Endothelial cell of umbilical vein (primary cell): ENCODE data around the gene EGLN1. TPM values are rescaled to one million over a fixed set of nuclear protein-coding genes. Genes with fewer than 3 reads are reported as not detected.

Experiments
- BruUV-seq: library from RNA; stranded (reverse); fragments of 400-500 nt; replicated peaks from 2 replicates; lab custom pipeline; 2021; lab: Mats Ljungman, UMichigan
- CTCF ChIA-PET: fragments of 300-600, 350-600 bp; sonication (Branson Sonifier 250); formaldehyde crosslinking; loops from one replicate; lab custom pipeline; 2021; ENCODE audit warnings: antibody characterized with exemption, inconsistent platforms; lab: Charles Lee
- POLR2A ChIA-PET: fragments of 300-600, 350-600 bp; sonication (Branson Sonifier 250); formaldehyde crosslinking; loops from one replicate; lab custom pipeline; 2021; ENCODE audit warnings: antibody characterized with exemption, inconsistent platforms; lab: Charles Lee
- DNase-seq: peaks from one replicate; pipeline ENCODE4 v3.0.0-alpha.2; 2011; ENCODE audit warnings: low read depth, low spot score
- FAIRE-seq: peaks from 2 replicates; lab custom pipeline; 2011; peaks lifted over from hg19 to GRCh38; lab: Jason Lieb, UNC
- H2AFZ ChIP-seq: 2 replicates; pipeline ENCODE4 v1.6.0; 2012; ENCODE audit warnings: low read depth, low read length, control low read depth, inconsistent platforms
- H3K27ac ChIP-seq: 2 replicates; pipeline ENCODE4 v1.5.1; 2011; ENCODE audit warnings: low read depth, mild to moderate bottlenecking, control low read depth, low read length, moderate library complexity; ENCODE audit not compliant: insufficient read depth
- H3K27me3 ChIP-seq, 2 experiments: 2 replicates each; pipeline versions ENCODE4 v1.6.0 to v1.6.1; 2011; ENCODE audit warnings: low read length in 2 of 2, mixed read lengths in 1 of 2; ENCODE audit not compliant: control insufficient read depth in 2 of 2, insufficient read depth in 2 of 2
- H3K36me3 ChIP-seq, 2 experiments: 2 replicates in 1 of 2; 3 replicates in 1 of 2; pipeline ENCODE4 v1.5.1; 2011; ENCODE audit warnings: low read length in 2 of 2, mild to moderate bottlenecking in 1 of 2, moderate library complexity in 1 of 2; ENCODE audit not compliant: control insufficient read depth in 2 of 2, insufficient read depth in 2 of 2; ENCODE audit errors: extremely low read depth in 1 of 2
- H3K4me1 ChIP-seq: 3 replicates; pipeline ENCODE4 v1.5.1; 2011; ENCODE audit warnings: mild to moderate bottlenecking, low read length; ENCODE audit not compliant: control insufficient read depth, insufficient read depth; ENCODE audit errors: extremely low read depth
- H3K4me2 ChIP-seq: 2 replicates; pipeline ENCODE4 v1.6.1; 2011; ENCODE audit warnings: low read length, control low read depth, mixed read lengths; ENCODE audit not compliant: insufficient read depth
- H3K4me3 ChIP-seq, 3 experiments: fragments of 200-600 bp in 1 of 3; sonication (generic), shearing (Covaris generic) in 1 of 3; replicated peaks in 1 of 3; 2 replicates each; pipeline ENCODE4 v1.5.1; 2011 to 2016; ENCODE audit warnings: control low read depth in 3 of 3, low read length in 3 of 3, mild to moderate bottlenecking in 2 of 3, inconsistent platforms in 1 of 3, low read depth in 1 of 3, moderate library complexity in 1 of 3; ENCODE audit not compliant: insufficient read depth in 1 of 3
- H3K79me2 ChIP-seq: 2 replicates; pipeline ENCODE4 v1.6.0; 2012; ENCODE audit warnings: low read length, inconsistent platforms; ENCODE audit not compliant: control insufficient read depth, insufficient read depth
- H3K9ac ChIP-seq: replicated peaks from 2 replicates; pipeline ENCODE3; 2011; ENCODE audit warnings: low read length, control low read depth; ENCODE audit not compliant: insufficient read depth; ENCODE audit errors: extremely low read depth
- H3K9me1 ChIP-seq: replicated peaks from 3 replicates; pipeline ENCODE4 v1.6.0; 2011; ENCODE audit warnings: mild to moderate bottlenecking, low read length; ENCODE audit not compliant: control insufficient read depth, insufficient read depth; ENCODE audit errors: extremely low read depth
- H3K9me3 ChIP-seq: replicated peaks from 2 replicates; pipeline ENCODE4 v1.5.1; 2012; ENCODE audit warnings: low read length, inconsistent platforms; ENCODE audit not compliant: control insufficient read depth, insufficient read depth
- H4K20me1 ChIP-seq: replicated peaks from 2 replicates; pipeline ENCODE3; 2011; ENCODE audit warnings: mild to moderate bottlenecking, low read length; ENCODE audit not compliant: control insufficient read depth, insufficient read depth; ENCODE audit errors: extremely low read depth
- EZH2 ChIP-seq: IDR thresholded peaks from 2 replicates; pipeline ENCODE4 v1.6.1; 2012; ENCODE audit warnings: borderline replicate concordance, low read depth, mild to moderate bottlenecking, moderate library complexity, low read length, inconsistent platforms; ENCODE audit not compliant: severe bottlenecking
- FOS ChIP-seq: IDR thresholded peaks from 2 replicates; pipeline ENCODE4 v1.6.1; 2011; ENCODE audit warnings: mild to moderate bottlenecking, low read length, moderate library complexity, borderline replicate concordance; ENCODE audit not compliant: insufficient read depth
- GATA2 ChIP-seq: IDR thresholded peaks from 2 replicates; pipeline ENCODE4 v1.7.0; 2011; ENCODE audit warnings: low read depth, mild to moderate bottlenecking, moderate library complexity, mixed read lengths, low read length; ENCODE audit not compliant: insufficient read length, insufficient read depth
- JUN ChIP-seq: IDR thresholded peaks from 2 replicates; pipeline ENCODE4 v1.6.1; 2011; ENCODE audit warnings: borderline replicate concordance, low read depth; ENCODE audit not compliant: insufficient read length, insufficient read depth
- MAX ChIP-seq: IDR thresholded peaks from 2 replicates; pipeline ENCODE4 v1.6.1; 2011; ENCODE audit not compliant: insufficient read depth, insufficient read length
- MYC ChIP-seq: IDR thresholded peaks from one replicate; pipeline ENCODE4 v1.6.1; 2011; ENCODE audit warnings: mild to moderate bottlenecking, low read depth, low read length
- POLR2A ChIP-seq: IDR thresholded peaks from 2 replicates; pipeline ENCODE4 v1.6.1; 2012; ENCODE audit warnings: low read depth, mild to moderate bottlenecking, control low read depth, low read length
- POLR2AphosphoS5 ChIP-seq: IDR thresholded peaks from 2 replicates; pipeline ENCODE4 v1.6.1; 2012; ENCODE audit warnings: low read depth, mild to moderate bottlenecking, control low read depth, low read length, moderate library complexity; ENCODE audit not compliant: insufficient read depth
- dilution Hi-C: fragments of 300-500 bp; cut with MboI; formaldehyde crosslinking; loops from one replicate; pipeline ENCODE4 v1.15.0; 2019; ENCODE audit warnings: low sequenced_read_pairs; ENCODE audit not compliant: extremely low pct_ligation_motif_present
- intact Hi-C: fragments of 100-400 bp; cut with micrococcal nuclease; formaldehyde crosslinking; loops from one replicate; pipeline ENCODE4 v1.10.0; 2022
- polyA plus RNA-seq, 4 experiments: library from polyadenylated mRNA; depleted of rRNA in 3 of 4; stranded (reverse) in 3 of 4; unstranded in 1 of 4; fragments of >200 nt; gene quantifications; 2 replicates each; pipeline versions ENCODE4 v1.2.1 to v1.2.3, GENCODE V29; 2011 to 2012; ENCODE audit warnings: missing spikeins in 1 of 4
- total RNA-seq: library from RNA; stranded (reverse); gene quantifications from 2 replicates; pipeline ENCODE4 v1.2.3, GENCODE V29; 2021
- TF ChIP-seq, protein P1 (sequence below), 2 donors: IDR thresholded peaks; 1 replicate in 1 of 2; 2 replicates in 1 of 2; pipeline ENCODE4 v1.5.1; 2011; ENCODE audit warnings: low read length in 2 of 2, mild to moderate bottlenecking in 2 of 2, moderate library complexity in 2 of 2, control low read depth in 1 of 2, inconsistent platforms in 1 of 2, low read depth in 1 of 2; ENCODE audit not compliant: insufficient read depth in 1 of 2; ENCODE audit errors: extremely low read depth in 1 of 2

The EGLN1 gene
- total and polyA plus RNA-seq, 2 donors (not counting 3 experiments of a cell fraction or from before 2014, with no cell fraction given), result 13.7 to 38.1 TPM

DNA sequence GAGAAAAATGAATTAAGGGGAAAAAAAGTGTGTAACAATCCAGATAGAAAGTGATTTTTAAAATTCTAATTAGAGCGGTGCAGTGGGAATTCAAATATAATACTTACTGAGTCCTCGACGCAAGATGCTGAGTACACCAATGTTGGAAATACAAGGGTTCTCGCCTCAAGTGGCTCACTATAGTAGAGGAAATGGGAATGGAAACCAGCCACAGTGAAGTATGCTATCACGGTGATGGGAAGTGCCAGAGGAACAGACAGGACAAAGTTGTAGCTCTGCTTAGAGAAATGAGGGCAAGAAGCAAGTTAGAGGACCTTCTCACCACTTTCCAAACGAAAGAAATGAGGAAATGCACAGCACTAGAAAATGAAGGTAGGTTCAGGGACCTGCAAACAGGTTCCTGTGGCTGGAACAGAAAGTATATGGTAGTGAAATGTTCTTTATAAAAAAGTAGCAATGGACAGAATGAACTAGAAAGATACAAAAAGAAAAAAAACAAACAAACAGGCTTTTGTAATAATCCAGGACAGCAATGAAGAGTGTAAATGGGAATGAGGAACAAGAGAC, 13.5 kb downstream of the EGLN1 start:
- H3K4me1 ChIP-seq, result peaks cover 20% of the 10 kb centered on the region
- no peak overlapping the region for H3K4me3 ChIP-seq
- TF ChIP-seq MAX (no peak), POLR2AphosphoS5 (no peak), FOS (no peak), JUN (no peak), MYC (no peak), GATA2 (no peak), POLR2A (no peak), EZH2 (no peak)
- TF ChIP-seq, protein P1, sequence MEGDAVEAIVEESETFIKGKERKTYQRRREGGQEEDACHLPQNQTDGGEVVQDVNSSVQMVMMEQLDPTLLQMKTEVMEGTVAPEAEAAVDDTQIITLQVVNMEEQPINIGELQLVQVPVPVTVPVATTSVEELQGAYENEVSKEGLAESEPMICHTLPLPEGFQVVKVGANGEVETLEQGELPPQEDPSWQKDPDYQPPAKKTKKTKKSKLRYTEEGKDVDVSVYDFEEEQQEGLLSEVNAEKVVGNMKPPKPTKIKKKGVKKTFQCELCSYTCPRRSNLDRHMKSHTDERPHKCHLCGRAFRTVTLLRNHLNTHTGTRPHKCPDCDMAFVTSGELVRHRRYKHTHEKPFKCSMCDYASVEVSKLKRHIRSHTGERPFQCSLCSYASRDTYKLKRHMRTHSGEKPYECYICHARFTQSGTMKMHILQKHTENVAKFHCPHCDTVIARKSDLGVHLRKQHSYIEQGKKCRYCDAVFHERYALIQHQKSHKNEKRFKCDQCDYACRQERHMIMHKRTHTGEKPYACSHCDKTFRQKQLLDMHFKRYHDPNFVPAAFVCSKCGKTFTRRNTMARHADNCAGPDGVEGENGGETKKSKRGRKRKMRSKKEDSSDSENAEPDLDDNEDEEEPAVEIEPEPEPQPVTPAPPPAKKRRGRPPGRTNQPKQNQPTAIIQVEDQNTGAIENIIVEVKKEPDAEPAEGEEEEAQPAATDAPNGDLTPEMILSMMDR (IDR thresholded peaks at IDR 0.05; ENCODE audit: extremely low read depth in 1 of 2, insufficient read depth in 1 of 2, low read depth in 1 of 2, low read length in 2 of 2), result no peak
- H4K20me1 ChIP-seq, result peaks cover 5% of the 10 kb centered on the region
- H3K9ac ChIP-seq, result peak overlapping the region; percentile 38
- CTCF ChIA-PET, result interaction anchor here (1.9 to 2.1 kb wide), 2 partner anchors 12 kb away, joined by 6 read pairs; no protein-coding TSS in a partner anchor
- FAIRE-seq, result no peak
- dilution Hi-C loops (no loop called here), intact Hi-C loops (loop anchor here (1.0 kb wide), 2 partner anchors 11 to 13 kb away; no protein-coding TSS in a partner anchor)
- peaks cover 84% of the 10 kb centered on the region for H3K79me2 ChIP-seq
- no peaks in the 10 kb centered on the region for H3K27me3 ChIP-seq
- no TSS peak for BruUV-seq
- no peak overlapping the region for H2AFZ ChIP-seq
- H3K27ac ChIP-seq, result peak overlapping the region; percentile 45
- H3K9me1 ChIP-seq, result no peaks in the 10 kb centered on the region
- H3K9me3 ChIP-seq, result no peaks in the 10 kb centered on the region
- peak; percentile 39 for DNase-seq
- peak overlapping the region; percentile 61 for H3K4me2 ChIP-seq
- POLR2A ChIA-PET, result no interaction called here
- H3K36me3 ChIP-seq, result no peaks in the 10 kb centered on the region
